MM.1S (cell line): ENCODE data around the gene OR4D1.

Experiments
- DNase-seq: peaks from one replicate; pipeline ENCODE4 v3.0.0-alpha.2; 2015
- H2AFZ ChIP-seq: fragments of 300-600 bp; sonication (generic); 2 replicates; pipeline ENCODE4 v1.6.0; 2016; ENCODE audit warnings: antibody characterized with exemption, low read length
- H3F3A ChIP-seq: fragments of 300-600 bp; sonication (generic); 2 replicates; pipeline ENCODE4 v1.6.1; 2016; ENCODE audit warnings: mild to moderate bottlenecking, antibody characterized with exemption, low read length, moderate library complexity, mixed read lengths; ENCODE audit not compliant: insufficient read depth
- H3K27ac ChIP-seq: fragments of 300-600 bp; sonication (generic); 2 replicates; pipeline ENCODE4 v1.5.1; 2016; ENCODE audit warnings: mild to moderate bottlenecking, low read length
- H3K27me3 ChIP-seq: fragments of 300-600 bp; sonication (generic); replicated peaks from 2 replicates; pipeline ENCODE4 v1.6.0; 2016; ENCODE audit warnings: low read length; ENCODE audit not compliant: insufficient read depth
- H3K36me3 ChIP-seq: fragments of 300-600 bp; sonication (generic); replicated peaks from 2 replicates; pipeline ENCODE4 v1.6.1; 2016; ENCODE audit warnings: mild to moderate bottlenecking, low read length, mixed read lengths; ENCODE audit not compliant: insufficient read depth
- H3K4me1 ChIP-seq: fragments of 300-600 bp; sonication (generic); 2 replicates; pipeline ENCODE4 v1.6.1; 2016; ENCODE audit warnings: low read length, mixed read lengths
- H3K4me2 ChIP-seq: fragments of 300-600 bp; sonication (generic); 2 replicates; pipeline ENCODE4 v1.6.0; 2016; ENCODE audit warnings: low read depth, low read length
- H3K4me3 ChIP-seq: fragments of 300-600 bp; sonication (generic); 2 replicates; pipeline ENCODE4 v1.5.1; 2016; ENCODE audit warnings: low read length, mixed read lengths
- H3K79me2 ChIP-seq: fragments of 300-600 bp; sonication (generic); 2 replicates; pipeline ENCODE4 v1.6.1; 2016; ENCODE audit warnings: mixed run types, low read length, mixed read lengths
- H3K9ac ChIP-seq: fragments of 300-600 bp; sonication (generic); 2 replicates; pipeline ENCODE4 v1.6.1; 2016; ENCODE audit warnings: low read length, mixed read lengths
- H3K9me2 ChIP-seq: fragments of 300-600 bp; sonication (generic); replicated peaks from 2 replicates; pipeline ENCODE4 v1.6.1; 2016; ENCODE audit warnings: mild to moderate bottlenecking, low read length, mixed read lengths; ENCODE audit not compliant: insufficient read depth
- H3K9me3 ChIP-seq: fragments of 300-600 bp; sonication (generic); replicated peaks from 2 replicates; pipeline ENCODE4 v1.6.1; 2016; ENCODE audit warnings: mild to moderate bottlenecking, low read length, mixed read lengths; ENCODE audit not compliant: insufficient read depth
- H4K20me1 ChIP-seq: fragments of 300-600 bp; sonication (generic); 2 replicates; pipeline ENCODE4 v1.6.1; 2016; ENCODE audit warnings: mild to moderate bottlenecking, low read length, moderate library complexity, mixed read lengths; ENCODE audit not compliant: insufficient read depth
- EZH2 ChIP-seq: fragments of 300-600 bp; sonication (generic); optimal IDR thresholded peaks from 2 replicates; pipeline ENCODE3; 2017; ENCODE audit warnings: low read depth, mild to moderate bottlenecking, antibody characterized with exemption, low read length, mixed read lengths
- EZH2phosphoT487 ChIP-seq: fragments of 300-600 bp; sonication (generic); IDR thresholded peaks from 2 replicates; pipeline ENCODE4 v1.6.1; 2018; ENCODE audit warnings: antibody characterized with exemption, low read length
- TF ChIP-seq, protein P1 (sequence below): fragments of 300-600 bp; sonication (generic); IDR thresholded peaks from 2 replicates; pipeline ENCODE4 v1.5.1; 2016; ENCODE audit warnings: antibody characterized with exemption, low read length, mixed read lengths

The OR4D1 gene

DNA sequence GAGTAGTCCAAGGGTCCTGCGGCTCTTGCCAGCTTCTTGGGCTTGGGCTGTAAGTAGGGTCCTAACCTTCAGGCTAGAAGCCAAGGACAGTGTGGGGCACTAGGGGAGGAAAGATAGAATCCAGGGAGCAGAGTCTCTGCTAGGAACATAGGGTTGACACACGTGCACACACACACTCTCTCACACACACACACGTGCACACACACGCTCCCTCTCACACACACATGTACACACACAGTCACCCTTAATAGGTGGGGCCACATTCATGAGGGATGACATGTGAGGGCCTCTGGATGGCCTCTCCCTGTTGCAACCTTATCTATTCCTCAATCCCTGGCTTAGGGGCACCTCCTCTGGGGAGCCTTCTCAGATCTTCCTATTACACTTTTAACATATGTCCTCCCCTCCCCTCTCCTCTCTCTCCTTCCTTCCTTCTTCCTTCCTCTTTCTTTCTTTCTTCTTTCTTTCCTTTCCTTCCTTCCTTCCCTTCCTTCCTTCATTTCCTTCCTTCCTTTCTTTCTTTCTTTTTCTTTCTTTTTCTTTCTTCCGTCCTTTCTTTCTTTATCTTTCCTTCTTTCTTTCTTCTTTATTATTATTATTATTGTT is 47.4 kb downstream of the OR4D1 start:
- Histone ChIP-seq H3K4me1 (0 out of 2 replicates have a peak, but pooled peaks cover 4% of the 10 kb centered on the region), H3K9me3 (no peaks in the 10 kb centered on the region), H3K36me3 (no peaks in the 10 kb centered on the region), H3K4me3 (no peak overlapping the region), H3F3A (no peaks in the 10 kb centered on the region), H3K27me3 (peaks cover 76% of the 10 kb centered on the region), H4K20me1 (no peaks in the 10 kb centered on the region), H2AFZ (no peak overlapping the region), H3K9ac (no peak overlapping the region), H3K27ac (no peak overlapping the region), H3K4me2 (no peak overlapping the region), H3K9me2 (no peaks in the 10 kb centered on the region), H3K79me2 (no peaks in the 10 kb centered on the region)
- no peak for DNase-seq
- TF ChIP-seq, protein P1, sequence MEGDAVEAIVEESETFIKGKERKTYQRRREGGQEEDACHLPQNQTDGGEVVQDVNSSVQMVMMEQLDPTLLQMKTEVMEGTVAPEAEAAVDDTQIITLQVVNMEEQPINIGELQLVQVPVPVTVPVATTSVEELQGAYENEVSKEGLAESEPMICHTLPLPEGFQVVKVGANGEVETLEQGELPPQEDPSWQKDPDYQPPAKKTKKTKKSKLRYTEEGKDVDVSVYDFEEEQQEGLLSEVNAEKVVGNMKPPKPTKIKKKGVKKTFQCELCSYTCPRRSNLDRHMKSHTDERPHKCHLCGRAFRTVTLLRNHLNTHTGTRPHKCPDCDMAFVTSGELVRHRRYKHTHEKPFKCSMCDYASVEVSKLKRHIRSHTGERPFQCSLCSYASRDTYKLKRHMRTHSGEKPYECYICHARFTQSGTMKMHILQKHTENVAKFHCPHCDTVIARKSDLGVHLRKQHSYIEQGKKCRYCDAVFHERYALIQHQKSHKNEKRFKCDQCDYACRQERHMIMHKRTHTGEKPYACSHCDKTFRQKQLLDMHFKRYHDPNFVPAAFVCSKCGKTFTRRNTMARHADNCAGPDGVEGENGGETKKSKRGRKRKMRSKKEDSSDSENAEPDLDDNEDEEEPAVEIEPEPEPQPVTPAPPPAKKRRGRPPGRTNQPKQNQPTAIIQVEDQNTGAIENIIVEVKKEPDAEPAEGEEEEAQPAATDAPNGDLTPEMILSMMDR, result no peak
- TF ChIP-seq EZH2 (no peak), EZH2phosphoT487 (no peak)

DNA sequence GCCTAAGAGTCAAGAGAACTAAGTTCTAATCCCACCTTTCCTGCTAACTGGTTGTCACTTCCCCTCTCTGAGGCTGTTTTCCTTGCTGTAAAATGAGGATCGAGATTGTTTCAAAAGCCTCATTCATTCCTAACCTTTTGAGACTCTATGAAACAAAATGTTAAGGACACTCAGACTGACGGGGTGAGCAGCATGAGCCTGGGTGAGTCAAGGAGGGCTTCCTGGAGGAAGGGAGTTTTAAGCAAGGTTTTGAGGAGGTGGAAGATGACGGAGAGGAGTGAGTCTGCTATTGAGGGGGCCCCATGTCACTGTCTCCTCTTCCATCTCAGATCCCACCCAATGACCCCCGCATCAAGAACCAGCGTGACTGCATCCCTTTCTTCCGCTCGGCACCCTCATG is 48.4 kb downstream of the OR4D1 start:
- Histone ChIP-seq H2AFZ (no peak overlapping the region), H3K9me2 (no peaks in the 10 kb centered on the region)

DNA sequence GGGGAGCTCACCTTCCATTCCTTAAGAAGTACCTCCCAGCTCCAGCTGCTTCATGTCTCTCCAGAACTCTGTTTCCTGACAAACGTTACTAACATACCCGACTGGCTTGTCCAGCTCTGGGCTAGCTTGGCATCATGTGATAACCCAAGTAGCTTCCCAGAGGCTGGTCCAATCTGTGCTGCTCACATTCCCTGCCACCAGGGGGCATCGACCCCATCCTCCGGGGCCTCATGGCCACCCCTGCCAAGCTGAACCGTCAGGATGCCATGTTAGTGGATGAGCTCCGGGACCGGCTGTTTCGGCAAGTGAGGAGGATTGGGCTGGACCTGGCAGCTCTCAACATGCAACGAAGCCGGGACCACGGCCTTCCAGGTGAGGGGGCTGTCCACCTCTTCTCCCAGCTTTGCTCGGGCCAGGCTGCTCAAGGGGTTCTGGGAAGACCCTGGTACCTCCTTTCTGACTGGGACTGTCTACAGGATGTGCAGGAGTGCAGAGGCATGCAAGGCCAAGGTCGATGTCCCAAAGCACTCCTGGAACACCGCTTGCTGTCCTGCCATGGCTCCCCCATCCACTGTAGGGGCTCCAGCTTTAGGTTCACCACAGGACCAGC is 51.9 kb downstream of the OR4D1 start:
- DNase-seq, result peak; percentile 53
- Histone ChIP-seq H4K20me1 (no peaks in the 10 kb centered on the region), H3K27ac (no peak overlapping the region), H3F3A (no peaks in the 10 kb centered on the region), H3K27me3 (peaks cover 72% of the 10 kb centered on the region), H3K4me3 (no peak overlapping the region), H3K9me3 (no peaks in the 10 kb centered on the region), H2AFZ (no peak overlapping the region; the same call in 1 of the 2 replicates), H3K9ac (no peak overlapping the region), H3K9me2 (no peaks in the 10 kb centered on the region), H3K4me2 (peak overlapping the region; percentile 24; the same call in 1 of the 2 replicates), H3K4me1 (no peaks in the 10 kb centered on the region), H3K79me2 (no peaks in the 10 kb centered on the region), H3K36me3 (no peaks in the 10 kb centered on the region)
- TF ChIP-seq, protein P1, result peak; percentile 86
- no peak for TF ChIP-seq EZH2

More for the DNA sequence above, 48.4 kb downstream of the OR4D1 start:
- H3K9ac ChIP-seq, result no peak overlapping the region
- H3F3A ChIP-seq, result no peaks in the 10 kb centered on the region
- H3K27ac ChIP-seq, result no peak overlapping the region
- no peaks in the 10 kb centered on the region for H3K79me2 ChIP-seq
- DNase-seq, result no peak
- H3K4me1 ChIP-seq, result 0 out of 2 replicates have a peak, but pooled peaks cover 4% of the 10 kb centered on the region
- H3K9me3 ChIP-seq, result no peaks in the 10 kb centered on the region
- no peak overlapping the region for H3K4me2 ChIP-seq
- no peaks in the 10 kb centered on the region for H4K20me1 ChIP-seq
- peaks cover 86% of the 10 kb centered on the region for H3K27me3 ChIP-seq
- TF ChIP-seq EZH2 (no peak), EZH2phosphoT487 (no peak)
- TF ChIP-seq, protein P1, result no peak
- H3K36me3 ChIP-seq, result no peaks in the 10 kb centered on the region
- no peak overlapping the region for H3K4me3 ChIP-seq
